Activated T-helper 1 cell treated with anti-CD3 and anti-CD28 coated beads, Interleukin-12 subunit alpha, Interleukin-12 subunit beta, Interleukin-2, Interleukin-4 antibody, amounts not matched to agents 30 ng/mL and 10 ng/mL and 1 ng/mL, durations not matched to agents 14 hours and 24 hours and 36 hours (primary cell): ENCODE measurements around the gene NFATC4. TPM values are rescaled to one million over a fixed set of nuclear protein-coding genes. Genes with fewer than 3 reads are reported as not detected.
"Not testable (repeated sequence)": the region's sequence is repeated elsewhere in the genome, so short reads cannot be mapped to it uniquely, and the experiment has no call there.

Source experiments
- DNase-seq: peaks from one replicate; pipeline ENCODE4 v3.0.0; 2021; ENCODE audit warnings: low spot score
- H3K27ac Mint-ChIP-seq: one replicate; pipeline ENCODE4 v1.8.0; 2021; ENCODE audit warnings: mild to moderate bottlenecking, mixed read lengths
- H3K27me3 Mint-ChIP-seq: one replicate; pipeline ENCODE4 v1.8.0; 2022; ENCODE audit warnings: mild to moderate bottlenecking, moderate library complexity, mixed read lengths; ENCODE audit not compliant: insufficient read depth
- H3K36me3 Mint-ChIP-seq: one replicate; pipeline ENCODE4 v1.8.0; 2021; ENCODE audit warnings: low read depth, mixed read lengths
- H3K4me1 Mint-ChIP-seq: one replicate; pipeline ENCODE4 v1.8.0; 2021; ENCODE audit warnings: low read depth, mixed read lengths
- H3K4me3 Mint-ChIP-seq: one replicate; pipeline ENCODE4 v1.8.0; 2021; ENCODE audit warnings: mild to moderate bottlenecking, moderate library complexity, mixed read lengths
- H3K9me3 Mint-ChIP-seq: one replicate; pipeline ENCODE4 v1.8.0; 2021; ENCODE audit warnings: mixed read lengths
- intact Hi-C: fragments of 100-400 bp; cut with micrococcal nuclease; formaldehyde crosslinking; loops from one replicate; pipeline ENCODE4 v1.15.1; 2024
- total RNA-seq: library from RNA; stranded (reverse); gene quantifications from 2 replicates; pipeline ENCODE4 v1.2.3, GENCODE V29; 2022

The NFATC4 gene
- total RNA-seq, 1 donor from 2014 or later, result not detected

GRCh38 chr14:24376448-24377070 lies 8.6 kb downstream of the NFATC4 start:
- peaks cover 3% of the 10 kb centered on the region for H3K27me3 Mint-ChIP-seq
- H3K9me3 Mint-ChIP-seq, result no peaks in the 10 kb centered on the region
- no peaks in the 10 kb centered on the region for H3K36me3 Mint-ChIP-seq
- H3K4me3 Mint-ChIP-seq, result no peak overlapping the region
- H3K27ac Mint-ChIP-seq, result no peak overlapping the region
- no peaks in the 10 kb centered on the region for H3K4me1 Mint-ChIP-seq
- intact Hi-C loops, result no loop called here
- DNase-seq, result no peak

GRCh38 chr14:24377126-24377525 lies 9.1 kb downstream of the NFATC4 start:
- intact Hi-C loops, result no loop called here
- Mint-ChIP-seq H3K4me1 (no peaks in the 10 kb centered on the region), H3K9me3 (no peaks in the 10 kb centered on the region), H3K4me3 (no peak overlapping the region), H3K27me3 (no peaks in the 10 kb centered on the region), H3K36me3 (no peaks in the 10 kb centered on the region), H3K27ac (no peak overlapping the region)
- no peak for DNase-seq

- Mint-ChIP-seq H3K9me3 (no peaks in the 10 kb centered on the region), H3K36me3 (no peaks in the 10 kb centered on the region), H3K4me1 (no peaks in the 10 kb centered on the region), H3K27ac (no peak overlapping the region), H3K4me3 (no peak overlapping the region), H3K27me3 (no peaks in the 10 kb centered on the region)
- intact Hi-C loops, result no loop called here
- no peak for DNase-seq
These were observed 9.7 kb downstream of the NFATC4 start for GRCh38 chr14:24377657-24378056.

GRCh38 chr14:24378327-24378726 lies 10.3 kb downstream of the NFATC4 start:
- Mint-ChIP-seq H3K4me3 (no peak overlapping the region), H3K9me3 (no peaks in the 10 kb centered on the region), H3K4me1 (no peaks in the 10 kb centered on the region), H3K27me3 (no peaks in the 10 kb centered on the region), H3K27ac (no peak overlapping the region), H3K36me3 (no peaks in the 10 kb centered on the region)
- DNase-seq, result no peak
- intact Hi-C loops, result no loop called here

- H3K4me1 Mint-ChIP-seq, result no peaks in the 10 kb centered on the region
- no peaks in the 10 kb centered on the region for H3K9me3 Mint-ChIP-seq
These were observed 11.3 kb downstream of the NFATC4 start for GRCh38 chr14:24378981-24379906.

GRCh38 chr14:24379907-24380730 lies 12.1 kb downstream of the NFATC4 start:
- H3K9me3 Mint-ChIP-seq, result no peaks in the 10 kb centered on the region
- H3K27me3 Mint-ChIP-seq, result peaks cover 5% of the 10 kb centered on the region
- H3K36me3 Mint-ChIP-seq, result no peaks in the 10 kb centered on the region
- no peaks in the 10 kb centered on the region for H3K4me1 Mint-ChIP-seq
- no peak overlapping the region for H3K27ac Mint-ChIP-seq
- no peak for DNase-seq
- intact Hi-C loops, result no loop called here
- no peak overlapping the region for H3K4me3 Mint-ChIP-seq

More at GRCh38 chr14:24378981-24379906, 11.3 kb downstream of the NFATC4 start:
- Mint-ChIP-seq H3K27ac (no peak overlapping the region), H3K36me3 (no peaks in the 10 kb centered on the region), H3K4me3 (no peak overlapping the region), H3K27me3 (peaks cover 4% of the 10 kb centered on the region)
- no peak for DNase-seq
- intact Hi-C loops, result no loop called here

GRCh38 chr14:24381363-24382063 lies 13.5 kb downstream of the NFATC4 start:
- H3K36me3 Mint-ChIP-seq, result no peaks in the 10 kb centered on the region
- DNase-seq, result no peak
- H3K4me1 Mint-ChIP-seq, result no peaks in the 10 kb centered on the region
- no peak overlapping the region for H3K4me3 Mint-ChIP-seq
- H3K9me3 Mint-ChIP-seq, result no peaks in the 10 kb centered on the region
- no peak overlapping the region for H3K27ac Mint-ChIP-seq
- peaks cover 11% of the 10 kb centered on the region for H3K27me3 Mint-ChIP-seq
- intact Hi-C loops, result no loop called here

GRCh38 chr14:24382064-24382371 lies 14.0 kb downstream of the NFATC4 start:
- no peaks in the 10 kb centered on the region for H3K36me3 Mint-ChIP-seq
- H3K9me3 Mint-ChIP-seq, result no peaks in the 10 kb centered on the region
- intact Hi-C loops, result no loop called here
- DNase-seq, result no peak
- H3K27ac Mint-ChIP-seq, result no peak overlapping the region
- H3K27me3 Mint-ChIP-seq, result peaks cover 11% of the 10 kb centered on the region
- no peak overlapping the region for H3K4me3 Mint-ChIP-seq
- no peaks in the 10 kb centered on the region for H3K4me1 Mint-ChIP-seq

- Mint-ChIP-seq H3K4me1 (no peaks in the 10 kb centered on the region), H3K9me3 (no peaks in the 10 kb centered on the region), H3K36me3 (no peaks in the 10 kb centered on the region), H3K27ac (no peak overlapping the region), H3K4me3 (no peak overlapping the region), H3K27me3 (peaks cover 15% of the 10 kb centered on the region)
- intact Hi-C loops, result no loop called here
- DNase-seq, result no peak
These were observed 16.2 kb downstream of the NFATC4 start for GRCh38 chr14:24384169-24384568.

GRCh38 chr14:24385524-24385923 lies 17.5 kb downstream of the NFATC4 start:
- DNase-seq, result no peak
- no peaks in the 10 kb centered on the region for H3K9me3 Mint-ChIP-seq
- no peak overlapping the region for H3K27ac Mint-ChIP-seq
- H3K4me3 Mint-ChIP-seq, result no peak overlapping the region
- peaks cover 17% of the 10 kb centered on the region for H3K27me3 Mint-ChIP-seq
- no peaks in the 10 kb centered on the region for H3K36me3 Mint-ChIP-seq
- H3K4me1 Mint-ChIP-seq, result no peaks in the 10 kb centered on the region
- intact Hi-C loops, result no loop called here

- Mint-ChIP-seq H3K36me3 (no peaks in the 10 kb centered on the region), H3K9me3 (no peaks in the 10 kb centered on the region), H3K27me3 (peaks cover 17% of the 10 kb centered on the region), H3K4me1 (no peaks in the 10 kb centered on the region), H3K27ac (no peak overlapping the region), H3K4me3 (no peak overlapping the region)
- DNase-seq, result no peak
- intact Hi-C loops, result no loop called here
These were observed 19.0 kb downstream of the NFATC4 start for GRCh38 chr14:24387009-24387345.

GRCh38 chr14:24387579-24387978 lies 19.6 kb downstream of the NFATC4 start:
- intact Hi-C loops, H3K4me3 Mint-ChIP-seq, DNase-seq, H3K36me3 Mint-ChIP-seq, H3K27ac Mint-ChIP-seq, H3K4me1 Mint-ChIP-seq, H3K9me3 Mint-ChIP-seq: not testable (repeated sequence)
- H3K27me3 Mint-ChIP-seq, result peaks cover 20% of the 10 kb centered on the region
